WTC11 (cell line): ENCODE results near the gene WNK2. TPM values are rescaled to one million over a fixed set of nuclear protein-coding genes. Genes with fewer than 3 reads are reported as not detected.

Source experiments
- ATAC-seq: fragments of 200-7000 bp; cut with Tn5 transposase; 2 replicates; pipeline ENCODE4 v1.10.0; 2021; ENCODE audit warnings: mild to moderate bottlenecking, moderate library complexity
- CTCF ChIA-PET: fragments of 300-600 bp; sonication (Branson Sonifier 250); formaldehyde crosslinking; loops from one replicate; lab custom pipeline; 2021; ENCODE audit warnings: antibody characterized with exemption; lab: Charles Lee
- POLR2A ChIA-PET: fragments of 350-600 bp; sonication (Branson Sonifier 250); formaldehyde crosslinking; loops from one replicate; lab custom pipeline; 2021; ENCODE audit warnings: antibody characterized with exemption; lab: Charles Lee
- DNase-seq: peaks from one replicate; pipeline ENCODE4 v3.0.0; 2021; ENCODE audit warnings: low spot score
- H3K27ac Mint-ChIP-seq: 2 replicates; pipeline ENCODE4 v1.8.0; 2021; ENCODE audit warnings: mixed read lengths
- H3K27me3 Mint-ChIP-seq: 2 replicates; pipeline ENCODE4 v1.8.0; 2021; ENCODE audit warnings: low read depth, mild to moderate bottlenecking, moderate library complexity, mixed read lengths
- H3K36me3 Mint-ChIP-seq: 2 replicates; pipeline ENCODE4 v1.8.0; 2021; ENCODE audit warnings: mixed read lengths
- H3K4me1 Mint-ChIP-seq: 2 replicates; pipeline ENCODE4 v1.8.0; 2022; ENCODE audit warnings: mixed read lengths
- H3K4me3 Mint-ChIP-seq: 2 replicates; pipeline ENCODE4 v1.8.0; 2021; ENCODE audit warnings: mild to moderate bottlenecking, moderate library complexity, mixed read lengths
- H3K9me3 Mint-ChIP-seq: 2 replicates; pipeline ENCODE4 v1.8.0; 2021; ENCODE audit warnings: mixed read lengths
- ATF1 ChIP-seq: sonication (generic); formaldehyde crosslinking; IDR thresholded peaks from 2 replicates; pipeline ENCODE4 v1.8.1; 2023; ENCODE audit warnings: mild to moderate bottlenecking, moderate library complexity, missing genetic modification reagents
- EMX1 ChIP-seq: fragments of 250-450 bp; sonication (Bioruptor Pico); IDR thresholded peaks from 2 replicates; pipeline ENCODE4 v1.8.0; 2021; ENCODE audit warnings: mild to moderate bottlenecking
- ETV6 ChIP-seq: sonication (generic); formaldehyde crosslinking; IDR thresholded peaks from 2 replicates; pipeline ENCODE4 v1.8.1; 2022; ENCODE audit warnings: mild to moderate bottlenecking, missing genetic modification reagents
- GABPB1 ChIP-seq: sonication (generic); formaldehyde crosslinking; IDR thresholded peaks from 2 replicates; pipeline ENCODE4 v1.8.1; 2023; ENCODE audit warnings: mild to moderate bottlenecking, missing genetic modification reagents
- JUN ChIP-seq: sonication (generic); formaldehyde crosslinking; IDR thresholded peaks from 2 replicates; pipeline ENCODE4 v1.8.0; 2023; ENCODE audit warnings: mild to moderate bottlenecking, missing genetic modification reagents
- RORB ChIP-seq: fragments of 250-450 bp; sonication (Bioruptor Pico); IDR thresholded peaks from 2 replicates; pipeline ENCODE4 v1.9.0; 2021; ENCODE audit warnings: mild to moderate bottlenecking
- ZNF121 ChIP-seq: sonication (generic); formaldehyde crosslinking; IDR thresholded peaks from 2 replicates; pipeline ENCODE4 v1.8.0; 2023; ENCODE audit warnings: missing genetic modification reagents
- ZNF317 ChIP-seq: sonication (generic); formaldehyde crosslinking; IDR thresholded peaks from 2 replicates; pipeline ENCODE4 v1.8.1; 2023; ENCODE audit warnings: low read depth, mild to moderate bottlenecking, moderate library complexity, missing genetic modification reagents, borderline replicate concordance
- ZNF416 ChIP-seq: fragments of 250-450 bp; sonication (Bioruptor Pico); IDR thresholded peaks from 2 replicates; pipeline ENCODE4 v1.9.0; 2021; ENCODE audit warnings: mild to moderate bottlenecking, inconsistent platforms
- ZNF423 ChIP-seq: fragments of 250-450 bp; sonication (Bioruptor Pico); IDR thresholded peaks from 2 replicates; pipeline ENCODE4 v2.1.2; 2022; ENCODE audit warnings: mild to moderate bottlenecking, moderate library complexity
- total RNA-seq: library from RNA; stranded (reverse); gene quantifications from 3 replicates; pipeline ENCODE4 v1.2.3, GENCODE V29; 2021
- TF ChIP-seq, protein P1 (sequence below): sonication (generic); formaldehyde crosslinking; IDR thresholded peaks from 2 replicates; pipeline ENCODE4 v1.8.1; 2023; ENCODE audit warnings: mild to moderate bottlenecking, missing genetic modification reagents
- TF ChIP-seq, protein P2 (sequence below): fragments of 250-450 bp; sonication (Bioruptor Pico); IDR thresholded peaks from 2 replicates; pipeline ENCODE4 v1.9.0; 2021; ENCODE audit warnings: mild to moderate bottlenecking
- TF ChIP-seq, protein P3 (sequence below): fragments of 250-450 bp; sonication (Bioruptor Pico); IDR thresholded peaks from 2 replicates; pipeline ENCODE4 v1.8.0; 2021; ENCODE audit warnings: mild to moderate bottlenecking
- TF ChIP-seq, protein P4 (sequence below): sonication (generic); formaldehyde crosslinking; IDR thresholded peaks from 2 replicates; pipeline ENCODE4 v1.8.0; 2022; ENCODE audit warnings: mild to moderate bottlenecking, missing genetic modification reagents

WNK2 gene
- total RNA-seq, 1 experiment from 2014 or later = 120 TPM

DNA sequence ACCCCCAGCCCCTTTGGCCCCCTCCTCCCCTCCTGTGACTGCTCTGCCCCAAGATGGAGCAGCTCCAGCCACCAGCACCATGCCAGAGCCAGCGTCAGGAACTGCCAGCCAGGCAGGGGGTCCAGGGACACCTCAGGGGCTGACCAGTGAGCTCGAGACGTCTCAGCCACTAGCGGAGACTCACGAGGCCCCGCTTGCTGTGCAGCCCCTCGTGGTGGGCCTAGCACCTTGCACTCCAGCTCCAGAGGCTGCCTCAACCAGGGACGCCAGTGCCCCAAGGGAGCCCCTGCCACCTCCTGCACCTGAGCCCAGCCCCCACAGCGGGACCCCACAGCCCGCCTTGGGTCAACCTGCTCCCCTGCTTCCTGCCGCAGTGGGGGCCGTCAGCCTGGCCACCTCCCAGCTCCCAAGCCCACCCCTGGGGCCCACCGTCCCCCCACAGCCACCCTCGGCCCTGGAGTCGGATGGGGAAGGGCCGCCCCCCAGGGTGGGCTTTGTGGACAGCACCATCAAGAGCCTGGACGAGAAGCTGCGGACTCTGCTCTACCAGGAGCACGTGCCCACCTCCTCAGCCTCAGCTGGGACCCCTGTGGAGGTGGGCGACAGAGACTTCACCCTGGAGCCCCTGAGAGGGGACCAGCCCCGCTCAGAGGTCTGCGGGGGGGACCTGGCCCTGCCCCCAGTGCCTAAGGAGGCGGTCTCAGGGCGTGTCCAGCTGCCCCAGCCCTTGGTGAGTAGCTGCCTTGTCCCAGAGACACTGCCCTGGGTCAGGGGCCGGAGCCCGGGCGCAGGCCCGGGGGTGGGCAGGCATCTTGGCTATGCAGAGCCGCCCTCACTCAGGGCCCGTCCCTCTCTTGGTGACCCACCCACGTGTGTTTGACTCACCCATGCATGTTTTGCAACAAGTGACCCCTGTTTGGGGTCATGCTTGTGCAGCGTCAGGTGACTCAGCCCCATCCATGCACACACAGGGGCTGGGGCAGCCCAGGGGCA is 105.2 kb downstream of the WNK2 start:
- Mint-ChIP-seq H3K27me3 (no peaks in the 10 kb centered on the region; the same call in 1 of the 2 replicates), H3K4me3 (no peak overlapping the region), H3K4me1 (peaks cover 9% of the 10 kb centered on the region; the same call in 1 of the 2 replicates), H3K9me3 (no peaks in the 10 kb centered on the region; the same call in 1 of the 2 replicates), H3K36me3 (no peaks in the 10 kb centered on the region), H3K27ac (no peak overlapping the region)
- ATAC-seq (peak; percentile 34), DNase-seq (no peak)
- ChIA-PET POLR2A (no interaction called here), CTCF (interaction anchor here (0.6 to 4.5 kb wide), 17 partner anchors 9 to 304 kb away, joined by 3 to 36 read pairs (median 4); partner anchors contain the start of gene NINJ1)
- TF ChIP-seq RORB (CRISPR knock-in tag) (no peak), GABPB1 (CRISPR knock-in tag) (peak; percentile 32; the same call in 1 of the 2 replicates)

DNA sequence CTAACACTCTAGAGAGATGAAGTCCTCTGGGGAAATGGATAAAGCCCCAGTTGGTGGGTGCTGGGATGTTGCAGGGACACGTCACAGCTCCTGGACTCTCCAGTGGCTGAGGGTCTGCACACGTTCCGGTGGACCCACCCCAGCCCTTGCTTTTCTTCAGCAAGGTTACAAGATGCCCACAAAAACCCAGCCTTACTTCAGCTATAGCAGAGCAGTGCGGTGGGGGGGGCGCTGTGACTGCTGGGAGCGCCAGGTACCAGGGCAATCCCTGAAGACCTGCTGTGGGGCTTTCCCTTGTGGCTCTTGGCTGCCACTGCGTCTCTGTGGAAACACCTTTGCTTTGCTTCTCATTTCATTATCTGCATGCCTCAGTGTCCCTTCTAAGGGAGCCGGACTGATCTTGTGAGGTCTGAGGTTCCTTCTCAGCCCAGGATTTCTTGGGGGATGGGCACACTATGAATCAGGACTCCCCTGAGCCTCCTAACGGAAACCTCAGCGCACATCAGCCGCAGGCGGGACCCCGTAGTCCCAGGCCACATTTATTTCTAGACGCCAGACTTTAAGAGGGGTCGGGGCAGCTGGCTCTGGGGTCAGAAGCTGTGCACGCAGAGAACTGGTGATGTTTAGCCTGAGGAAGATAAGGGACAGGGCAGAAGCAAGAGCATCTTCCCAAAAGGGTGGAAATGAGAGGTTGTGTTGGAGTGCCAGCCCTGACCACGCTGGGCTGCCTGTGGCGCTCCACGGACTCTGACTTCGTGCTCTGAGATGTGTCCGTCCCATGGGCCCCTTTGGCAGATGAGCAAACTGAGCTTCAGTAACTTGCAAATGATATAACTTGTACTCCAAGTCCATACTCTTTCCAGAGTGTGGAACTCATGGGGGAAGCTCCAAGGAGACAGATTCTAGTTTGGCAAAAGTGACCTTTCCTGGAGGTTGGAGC is 106.8 kb downstream of the WNK2 start:
- no peak overlapping the region; the same call in 1 of the 2 replicates for H3K27ac Mint-ChIP-seq
- no peaks in the 10 kb centered on the region for H3K9me3 Mint-ChIP-seq
- no peak for DNase-seq
- TF ChIP-seq, protein P1, sequence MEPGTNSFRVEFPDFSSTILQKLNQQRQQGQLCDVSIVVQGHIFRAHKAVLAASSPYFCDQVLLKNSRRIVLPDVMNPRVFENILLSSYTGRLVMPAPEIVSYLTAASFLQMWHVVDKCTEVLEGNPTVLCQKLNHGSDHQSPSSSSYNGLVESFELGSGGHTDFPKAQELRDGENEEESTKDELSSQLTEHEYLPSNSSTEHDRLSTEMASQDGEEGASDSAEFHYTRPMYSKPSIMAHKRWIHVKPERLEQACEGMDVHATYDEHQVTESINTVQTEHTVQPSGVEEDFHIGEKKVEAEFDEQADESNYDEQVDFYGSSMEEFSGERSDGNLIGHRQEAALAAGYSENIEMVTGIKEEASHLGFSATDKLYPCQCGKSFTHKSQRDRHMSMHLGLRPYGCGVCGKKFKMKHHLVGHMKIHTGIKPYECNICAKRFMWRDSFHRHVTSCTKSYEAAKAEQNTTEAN = no peak
- TF ChIP-seq, protein P2, sequence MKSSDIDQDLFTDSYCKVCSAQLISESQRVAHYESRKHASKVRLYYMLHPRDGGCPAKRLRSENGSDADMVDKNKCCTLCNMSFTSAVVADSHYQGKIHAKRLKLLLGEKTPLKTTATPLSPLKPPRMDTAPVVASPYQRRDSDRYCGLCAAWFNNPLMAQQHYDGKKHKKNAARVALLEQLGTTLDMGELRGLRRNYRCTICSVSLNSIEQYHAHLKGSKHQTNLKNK (CRISPR knock-in tag) = no peak
- no peak for TF ChIP-seq ZNF121 (CRISPR knock-in tag)
- TF ChIP-seq ZNF317 (CRISPR knock-in tag) = no peak
- TF ChIP-seq ETV6 (CRISPR knock-in tag) = no peak
- TF ChIP-seq ATF1 (CRISPR knock-in tag) = no peak
- TF ChIP-seq, protein P3, sequence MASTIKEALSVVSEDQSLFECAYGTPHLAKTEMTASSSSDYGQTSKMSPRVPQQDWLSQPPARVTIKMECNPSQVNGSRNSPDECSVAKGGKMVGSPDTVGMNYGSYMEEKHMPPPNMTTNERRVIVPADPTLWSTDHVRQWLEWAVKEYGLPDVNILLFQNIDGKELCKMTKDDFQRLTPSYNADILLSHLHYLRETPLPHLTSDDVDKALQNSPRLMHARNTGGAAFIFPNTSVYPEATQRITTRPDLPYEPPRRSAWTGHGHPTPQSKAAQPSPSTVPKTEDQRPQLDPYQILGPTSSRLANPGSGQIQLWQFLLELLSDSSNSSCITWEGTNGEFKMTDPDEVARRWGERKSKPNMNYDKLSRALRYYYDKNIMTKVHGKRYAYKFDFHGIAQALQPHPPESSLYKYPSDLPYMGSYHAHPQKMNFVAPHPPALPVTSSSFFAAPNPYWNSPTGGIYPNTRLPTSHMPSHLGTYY = no peak
- no peak for TF ChIP-seq EMX1 (CRISPR knock-in tag)
- no peak for TF ChIP-seq ZNF416
- TF ChIP-seq, protein P4, sequence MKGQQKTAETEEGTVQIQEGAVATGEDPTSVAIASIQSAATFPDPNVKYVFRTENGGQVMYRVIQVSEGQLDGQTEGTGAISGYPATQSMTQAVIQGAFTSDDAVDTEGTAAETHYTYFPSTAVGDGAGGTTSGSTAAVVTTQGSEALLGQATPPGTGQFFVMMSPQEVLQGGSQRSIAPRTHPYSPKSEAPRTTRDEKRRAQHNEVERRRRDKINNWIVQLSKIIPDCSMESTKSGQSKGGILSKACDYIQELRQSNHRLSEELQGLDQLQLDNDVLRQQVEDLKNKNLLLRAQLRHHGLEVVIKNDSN (CRISPR knock-in tag) = no peak
- no peak for TF ChIP-seq ZNF423 (CRISPR knock-in tag)
- TF ChIP-seq JUN (CRISPR knock-in tag) = no peak
- ChIA-PET CTCF (interaction anchor here (1.0 to 4.5 kb wide), 8 partner anchors 11 to 136 kb away, joined by 3 to 36 read pairs (median 6); no protein-coding TSS in a partner anchor), POLR2A (no interaction called here)
- no peaks in the 10 kb centered on the region for H3K36me3 Mint-ChIP-seq
- peaks cover 9% of the 10 kb centered on the region; the same call in 1 of the 2 replicates for H3K4me1 Mint-ChIP-seq
- ATAC-seq = peak; percentile 38; the same call in 1 of the 2 replicates
- H3K4me3 Mint-ChIP-seq = no peak overlapping the region
- no peaks in the 10 kb centered on the region; the same call in 1 of the 2 replicates for H3K27me3 Mint-ChIP-seq
